Activated effector memory CD4-positive, alpha-beta T cell treated with anti-CD3 and anti-CD28 coated beads, Interleukin-2, amount 50 U/mL, for 16 hours (primary cell): ENCODE data around the gene PCDHA11.
"Not testable (repeated sequence)": the region's sequence is repeated elsewhere in the genome, so short reads cannot be mapped to it uniquely, and the experiment has no call there.

ENCODE experiments used
- DNase-seq: peaks from one replicate; pipeline ENCODE4 v3.0.0-alpha.2; 2020

PCDHA11 gene

DNA sequence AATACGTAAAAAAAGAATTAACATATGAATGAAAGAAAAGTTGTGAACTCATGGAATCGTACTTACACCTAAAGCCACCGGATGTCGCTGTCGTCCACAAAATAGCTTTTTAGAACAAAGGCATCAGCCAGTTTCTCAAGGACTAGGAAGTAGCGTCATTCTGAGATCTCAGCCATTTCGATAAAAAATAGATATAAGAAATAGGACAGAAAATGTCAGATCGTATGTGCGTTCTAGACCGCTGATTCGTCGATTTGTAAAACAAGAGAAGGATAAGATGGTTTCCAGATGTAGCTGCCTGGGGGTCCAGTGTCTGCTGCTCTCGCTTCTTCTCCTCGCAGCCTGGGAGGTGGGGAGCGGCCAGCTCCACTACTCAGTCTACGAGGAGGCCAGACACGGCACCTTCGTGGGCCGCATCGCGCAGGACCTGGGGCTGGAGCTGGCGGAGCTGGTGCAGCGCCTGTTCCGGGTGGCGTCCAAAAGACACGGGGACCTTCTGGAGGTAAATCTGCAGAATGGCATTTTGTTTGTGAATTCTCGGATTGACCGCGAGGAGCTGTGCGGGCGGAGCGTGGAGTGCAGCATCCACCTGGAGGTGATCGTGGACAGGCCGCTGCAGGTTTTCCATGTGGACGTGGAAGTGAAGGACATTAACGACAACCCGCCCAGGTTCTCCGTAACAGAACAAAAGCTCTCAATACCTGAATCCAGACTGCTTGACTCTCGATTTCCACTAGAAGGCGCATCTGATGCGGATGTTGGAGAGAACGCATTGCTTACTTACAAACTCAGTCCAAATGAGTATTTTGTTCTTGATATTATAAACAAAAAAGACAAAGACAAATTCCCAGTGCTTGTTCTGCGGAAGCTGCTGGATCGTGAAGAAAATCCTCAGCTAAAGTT, 12.7 kb upstream of the PCDHA11 start, which contains the start of gene PCDHA10:
PCDHA10 (plus strand) TSS at position 126 of the 903 bp plus-strand sequence; CDS start at position 278, 152 bp downstream.
- DNase-seq: no peak

DNA sequence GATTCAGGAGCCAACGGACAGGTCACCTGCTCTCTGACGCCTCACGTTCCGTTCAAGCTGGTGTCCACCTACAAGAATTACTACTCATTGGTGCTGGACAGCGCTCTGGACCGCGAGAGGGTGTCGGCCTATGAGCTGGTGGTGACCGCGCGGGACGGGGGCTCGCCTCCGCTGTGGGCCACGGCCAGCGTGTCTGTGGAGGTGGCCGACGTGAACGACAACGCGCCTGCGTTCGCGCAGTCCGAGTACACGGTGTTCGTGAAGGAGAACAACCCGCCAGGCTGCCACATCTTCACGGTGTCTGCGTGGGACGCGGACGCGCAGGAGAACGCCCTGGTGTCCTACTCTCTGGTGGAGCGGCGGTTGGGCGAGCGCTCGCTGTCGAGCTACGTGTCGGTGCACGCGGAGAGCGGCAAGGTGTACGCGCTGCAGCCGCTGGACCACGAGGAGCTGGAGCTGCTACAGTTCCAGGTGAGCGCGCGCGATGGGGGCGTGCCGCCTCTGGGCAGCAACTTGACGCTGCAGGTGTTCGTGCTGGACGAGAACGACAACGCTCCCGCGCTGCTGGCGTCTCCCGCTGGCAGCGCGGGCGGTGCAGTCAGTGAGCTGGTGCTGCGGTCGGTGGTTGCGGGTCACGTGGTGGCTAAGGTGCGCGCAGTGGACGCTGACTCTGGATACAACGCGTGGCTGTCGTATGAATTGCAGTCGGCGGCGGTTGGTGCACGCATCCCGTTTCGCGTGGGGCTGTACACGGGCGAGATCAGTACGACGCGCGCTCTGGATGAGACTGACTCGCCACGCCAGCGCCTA, 11.4 kb upstream of the PCDHA11 start:
- DNase-seq: no peak

DNA sequence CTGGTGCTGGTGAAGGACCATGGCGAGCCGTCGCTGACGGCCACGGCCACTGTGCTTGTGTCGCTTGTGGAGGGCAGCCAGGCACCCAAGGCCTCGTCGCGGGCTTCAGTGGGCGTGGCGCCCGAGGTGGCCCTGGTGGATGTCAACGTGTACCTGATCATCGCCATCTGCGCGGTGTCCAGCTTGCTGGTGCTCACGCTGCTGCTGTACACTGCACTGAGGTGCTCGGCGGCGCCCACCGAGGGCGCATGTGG, 10.8 kb upstream of the PCDHA11 start:
- DNase-seq: no peak

DNA sequence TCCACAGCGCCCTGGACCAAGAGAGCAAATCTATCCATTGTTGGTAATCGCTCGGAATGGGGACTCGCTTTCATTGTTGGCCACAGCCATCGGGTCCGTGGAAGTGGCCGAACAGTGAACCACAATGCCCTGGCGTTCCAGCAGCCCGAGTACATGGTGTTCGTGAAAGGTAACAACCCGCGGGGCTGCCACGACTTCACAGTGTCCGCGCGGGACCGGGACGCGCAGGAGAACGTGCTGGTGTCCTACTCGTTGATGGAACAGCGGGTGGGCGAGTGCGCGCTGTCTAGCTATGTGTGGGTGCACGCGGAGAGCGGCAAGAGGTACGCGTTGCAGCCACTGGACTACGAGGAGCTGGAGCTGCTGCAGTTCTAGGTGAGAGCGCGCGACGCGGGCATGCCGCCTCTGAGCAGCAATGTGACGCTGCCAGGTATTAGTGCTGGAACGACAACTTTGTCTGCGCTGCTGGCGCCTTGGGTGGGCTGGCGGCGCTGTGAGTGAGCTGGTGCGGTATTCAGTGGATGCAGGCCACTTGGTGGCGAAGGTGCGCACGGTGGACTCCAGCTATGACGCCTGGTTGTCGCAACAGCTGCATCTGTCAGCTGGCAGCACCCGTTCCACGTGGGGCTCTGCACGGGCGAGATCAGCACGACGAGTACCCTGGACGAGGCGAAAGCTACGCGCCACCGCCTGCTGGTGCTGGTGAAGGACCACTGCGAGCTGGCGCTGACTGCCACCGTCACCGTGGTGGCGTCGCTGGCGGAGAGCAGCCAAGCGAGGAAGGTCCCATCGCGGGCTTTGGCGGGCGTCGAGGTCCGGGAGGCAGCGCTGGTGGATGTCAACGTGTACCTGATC, 6.1 kb upstream of the PCDHA11 start:
- DNase-seq: no peak

DNA sequence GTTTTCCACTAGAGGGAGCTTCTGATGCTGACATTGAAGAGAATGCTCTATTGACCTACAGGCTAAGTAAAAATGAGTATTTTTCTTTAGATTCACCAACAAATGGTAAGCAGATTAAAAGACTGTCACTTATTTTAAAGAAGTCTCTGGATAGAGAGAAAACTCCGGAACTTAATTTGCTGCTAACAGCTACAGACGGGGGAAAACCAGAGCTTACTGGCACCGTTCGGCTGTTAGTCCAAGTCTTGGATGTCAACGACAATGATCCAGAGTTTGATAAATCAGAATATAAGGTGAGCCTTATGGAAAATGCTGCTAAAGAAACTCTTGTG, 764 bp downstream of the PCDHA11 start:
- DNase-seq: no peak

DNA sequence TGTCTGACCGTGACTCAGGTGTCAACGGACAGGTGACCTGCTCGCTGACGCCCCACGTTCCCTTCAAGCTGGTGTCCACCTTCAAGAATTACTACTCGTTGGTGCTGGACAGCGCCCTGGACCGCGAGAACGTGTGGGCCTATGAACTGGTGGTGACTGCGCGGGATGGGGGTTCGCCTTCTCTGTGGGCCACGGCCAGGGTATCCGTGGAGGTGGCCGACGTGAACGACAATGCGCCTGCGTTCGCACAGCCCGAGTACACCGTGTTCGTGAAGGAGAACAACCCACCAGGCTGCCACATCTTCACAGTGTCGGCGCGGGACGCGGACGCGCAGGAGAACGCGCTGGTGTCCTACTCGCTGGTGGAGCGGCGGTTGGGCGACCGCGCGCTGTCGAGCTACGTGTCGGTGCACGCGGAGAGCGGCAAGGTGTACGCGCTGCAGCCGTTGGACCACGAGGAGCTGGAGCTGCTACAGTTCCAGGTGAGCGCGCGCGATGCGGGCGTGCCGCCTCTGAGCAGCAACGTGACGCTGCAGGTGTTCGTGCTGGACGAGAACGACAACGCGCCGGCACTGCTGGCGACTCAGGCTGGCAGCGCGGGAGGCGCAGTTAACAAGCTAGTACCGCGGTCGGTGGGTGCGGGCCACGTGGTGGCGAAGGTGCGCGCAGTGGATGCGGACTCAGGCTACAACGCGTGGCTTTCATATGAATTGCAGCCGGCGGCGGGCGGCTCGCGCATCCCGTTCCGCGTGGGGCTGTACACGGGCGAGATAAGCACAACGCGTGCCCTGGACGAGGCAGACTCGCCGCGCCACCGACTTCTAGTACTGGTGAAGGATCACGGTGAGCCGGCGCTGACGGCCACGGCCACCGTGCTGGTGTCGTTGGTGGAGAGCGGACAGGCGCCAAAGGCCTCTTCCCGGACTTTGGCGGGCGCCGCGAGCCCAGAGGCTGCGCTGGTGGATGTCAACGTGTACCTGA, 1.8 kb downstream of the PCDHA11 start:
- DNase-seq: no peak

DNA sequence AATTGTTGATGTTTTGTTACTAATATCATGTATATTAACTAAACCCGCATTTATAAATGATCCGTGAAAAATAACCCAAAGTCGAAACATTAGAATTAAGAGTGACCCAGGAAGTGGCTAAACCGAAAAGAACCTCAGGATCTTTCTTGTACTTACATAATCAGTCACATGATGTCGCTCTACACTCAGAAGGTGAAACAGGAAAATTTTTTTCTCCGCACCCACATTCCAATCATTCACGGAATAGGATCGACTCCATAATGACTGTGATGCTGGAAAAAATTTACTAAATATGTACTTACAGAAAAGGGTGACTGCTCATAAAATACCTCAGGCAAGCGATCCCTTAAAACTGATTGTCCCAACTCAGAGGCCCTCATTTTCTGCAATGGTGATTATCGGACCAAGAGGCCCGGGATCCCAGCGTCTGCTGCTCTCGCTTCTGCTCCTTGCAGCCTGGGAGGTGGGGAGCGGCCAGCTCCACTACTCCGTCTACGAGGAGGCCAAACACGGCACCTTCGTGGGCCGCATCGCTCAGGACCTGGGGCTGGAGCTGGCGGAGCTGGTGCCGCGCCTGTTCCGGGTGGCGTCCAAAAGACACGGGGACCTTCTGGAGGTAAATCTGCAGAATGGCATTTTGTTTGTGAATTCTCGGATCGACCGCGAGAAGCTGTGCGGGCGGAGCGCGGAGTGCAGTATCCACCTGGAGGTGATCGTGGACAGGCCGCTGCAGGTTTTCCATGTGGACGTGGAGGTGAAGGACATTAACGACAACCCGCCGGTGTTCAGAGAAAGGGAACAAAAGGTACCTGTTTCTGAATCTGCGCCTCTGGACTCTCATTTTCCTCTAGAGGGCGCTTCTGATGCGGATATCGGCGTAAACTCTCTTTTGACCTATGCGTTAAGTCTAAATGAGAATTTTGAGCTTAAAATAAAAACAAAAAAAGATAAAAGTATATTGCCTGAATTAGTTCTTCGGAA, 6.6 kb downstream of the PCDHA11 start, which contains the start of gene PCDHA12:
PCDHA12 (plus strand) TSS at position 224 of the 981 bp plus-strand sequence; CDS start at position 389, 165 bp downstream.
- DNase-seq: no peak

DNA sequence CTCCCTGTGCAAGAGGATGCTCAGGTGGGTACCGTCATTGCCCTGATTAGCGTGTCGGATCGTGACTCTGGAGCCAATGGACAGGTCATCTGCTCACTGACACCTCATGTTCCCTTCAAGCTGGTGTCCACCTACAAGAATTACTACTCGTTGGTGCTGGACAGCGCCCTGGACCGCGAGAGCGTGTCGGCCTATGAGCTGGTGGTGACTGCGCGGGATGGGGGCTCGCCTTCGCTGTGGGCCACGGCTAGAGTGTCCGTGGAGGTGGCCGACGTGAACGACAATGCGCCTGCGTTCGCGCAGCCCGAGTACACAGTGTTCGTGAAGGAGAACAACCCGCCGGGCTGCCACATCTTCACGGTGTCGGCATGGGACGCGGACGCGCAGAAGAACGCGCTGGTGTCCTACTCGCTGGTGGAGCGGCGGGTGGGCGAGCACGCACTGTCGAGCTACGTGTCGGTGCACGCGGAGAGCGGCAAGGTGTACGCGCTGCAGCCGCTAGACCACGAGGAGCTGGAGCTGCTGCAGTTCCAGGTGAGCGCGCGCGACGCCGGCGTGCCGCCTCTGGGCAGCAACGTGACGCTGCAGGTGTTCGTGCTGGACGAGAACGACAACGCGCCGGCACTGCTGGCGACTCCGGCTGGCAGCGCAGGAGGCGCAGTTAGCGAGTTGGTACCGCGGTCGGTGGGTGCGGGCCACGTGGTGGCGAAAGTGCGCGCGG, 7.9 kb downstream of the PCDHA11 start:
- DNase-seq: not testable (repeated sequence)

DNA sequence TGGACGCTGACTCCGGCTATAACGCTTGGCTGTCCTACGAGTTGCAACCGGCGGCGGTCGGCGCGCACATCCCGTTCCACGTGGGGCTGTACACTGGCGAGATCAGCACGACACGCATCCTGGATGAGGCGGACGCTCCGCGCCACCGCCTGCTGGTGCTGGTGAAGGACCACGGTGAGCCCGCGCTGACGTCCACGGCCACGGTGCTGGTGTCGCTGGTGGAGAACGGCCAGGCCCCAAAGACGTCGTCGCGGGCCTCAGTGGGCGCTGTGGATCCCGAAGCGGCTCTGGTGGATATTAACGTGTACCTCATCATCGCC, 8.5 kb downstream of the PCDHA11 start:
- no peak for DNase-seq

DNA sequence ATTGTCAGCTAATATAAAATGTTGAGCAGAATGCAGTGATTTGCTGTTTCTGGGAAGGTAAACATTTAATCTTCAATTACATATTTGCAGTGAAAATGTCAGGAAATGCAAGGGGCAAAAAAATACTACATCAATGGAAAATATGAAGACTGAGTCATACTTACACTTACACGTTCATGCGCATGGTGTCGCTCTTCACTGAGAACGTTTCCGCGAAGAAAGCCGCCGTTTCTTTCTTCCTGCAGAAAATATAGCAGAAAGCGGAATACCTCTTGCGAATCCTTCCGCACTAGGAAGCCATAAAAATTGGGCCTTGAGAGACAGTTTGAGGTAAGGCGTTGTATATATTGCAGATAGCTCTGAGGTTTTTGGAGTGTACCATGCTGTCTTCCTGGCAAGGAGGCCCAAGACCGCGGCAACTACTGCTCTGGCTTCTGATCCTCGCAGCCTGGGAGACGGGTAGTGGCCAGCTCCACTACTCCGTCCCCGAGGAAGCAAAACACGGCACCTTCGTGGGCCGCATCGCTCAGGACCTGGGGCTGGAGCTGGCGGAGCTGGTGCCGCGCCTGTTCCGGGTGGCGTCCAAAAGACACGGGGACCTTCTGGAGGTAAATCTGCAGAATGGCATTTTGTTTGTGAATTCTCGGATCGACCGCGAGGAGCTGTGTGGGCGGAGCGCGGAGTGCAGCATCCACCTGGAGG, 13.3 kb downstream of the PCDHA11 start, which contains the start of gene PCDHA13:
PCDHA13 (plus strand) TSS at position 236 of the 702 bp plus-strand sequence; CDS start at position 381, 145 bp downstream.
- no peak for DNase-seq

DNA sequence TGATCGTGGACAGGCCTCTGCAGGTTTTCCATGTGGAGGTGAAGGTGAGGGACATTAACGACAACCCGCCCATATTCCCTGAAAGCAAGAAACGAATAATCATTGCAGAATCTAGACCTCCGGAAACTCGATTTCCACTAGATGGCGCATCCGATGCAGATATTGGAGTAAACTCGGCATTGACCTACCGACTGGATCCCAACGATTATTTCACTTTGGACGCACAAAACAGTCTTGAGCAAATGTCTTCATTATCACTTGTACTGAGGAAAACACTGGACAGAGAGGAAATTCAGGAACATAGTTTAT, 13.8 kb downstream of the PCDHA11 start:
- no peak for DNase-seq

DNA sequence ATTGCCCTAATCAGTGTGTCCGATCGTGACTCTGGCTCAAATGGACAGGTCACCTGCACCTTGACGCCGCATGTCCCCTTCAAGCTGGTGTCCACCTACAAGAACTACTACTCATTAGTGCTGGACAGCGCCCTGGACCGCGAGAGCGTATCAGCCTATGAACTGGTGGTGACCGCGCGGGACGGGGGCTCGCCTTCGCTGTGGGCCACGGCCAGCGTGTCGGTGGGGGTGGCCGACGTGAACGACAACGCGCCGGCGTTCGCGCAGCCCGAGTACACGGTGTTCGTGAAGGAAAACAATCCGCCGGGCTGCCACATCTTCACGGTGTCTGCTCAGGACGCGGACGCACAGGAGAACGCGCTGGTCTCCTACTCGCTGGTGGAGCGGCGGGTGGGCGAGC, 14.6 kb downstream of the PCDHA11 start:
- no peak for DNase-seq

DNA sequence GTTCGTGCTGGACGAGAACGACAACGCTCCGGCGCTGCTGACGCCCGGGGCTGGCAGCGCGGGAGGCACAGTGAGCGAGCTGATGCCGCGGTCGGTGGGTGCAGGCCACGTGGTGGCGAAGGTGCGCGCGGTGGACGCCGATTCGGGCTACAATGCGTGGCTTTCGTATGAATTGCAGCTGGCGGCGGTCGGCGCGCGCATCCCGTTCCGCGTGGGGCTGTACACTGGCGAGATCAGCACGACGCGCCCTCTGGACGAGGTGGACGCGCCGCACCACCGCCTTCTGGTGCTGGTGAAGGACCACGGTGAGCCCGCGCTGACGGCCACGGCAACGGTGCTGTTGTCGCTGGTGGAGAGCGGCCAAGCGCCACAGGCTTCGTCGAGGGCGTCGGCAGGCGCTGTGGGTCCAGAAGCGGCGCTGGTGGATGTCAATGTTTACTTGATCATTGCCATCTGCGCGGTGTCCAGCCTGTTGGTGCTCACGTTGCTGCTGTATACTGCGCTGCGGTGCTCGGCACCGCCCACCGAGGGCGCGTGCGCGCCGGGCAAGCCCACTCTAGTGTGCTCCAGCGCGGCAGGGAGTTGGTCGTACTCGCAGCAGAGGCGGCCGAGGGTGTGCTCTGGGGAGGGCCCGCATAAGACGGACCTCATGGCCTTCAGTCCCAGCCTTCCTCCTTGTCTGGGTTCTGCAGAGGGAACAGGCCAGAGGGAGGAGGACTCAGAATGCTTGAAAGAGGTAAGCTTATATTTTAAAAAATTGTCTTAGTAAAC, 15.4 kb downstream of the PCDHA11 start:
- no peak for DNase-seq

DNA sequence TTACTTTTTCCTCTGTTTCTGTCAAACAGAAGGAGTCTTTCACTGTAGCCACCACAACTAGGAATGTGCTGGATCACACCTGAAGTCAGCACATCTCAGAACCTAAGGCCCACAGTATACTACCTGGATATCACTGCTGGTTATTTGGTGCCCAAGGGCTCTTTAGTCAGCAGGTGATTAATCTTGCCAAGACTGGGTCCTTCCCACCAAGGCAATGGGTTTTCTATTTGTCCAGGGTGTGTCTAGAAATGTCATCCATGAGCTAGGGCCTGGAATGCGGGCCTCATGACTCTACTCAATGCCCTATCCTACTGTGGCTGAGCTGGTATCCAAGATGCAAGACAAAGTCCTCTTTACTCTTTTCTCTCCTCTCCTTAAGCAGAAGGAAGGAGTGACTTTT, 47.6 kb downstream of the PCDHA11 start:
- DNase-seq: no peak
